B cell (primary cell): ENCODE data around the gene SELP. TPM values are rescaled to one million over a fixed set of nuclear protein-coding genes. Genes with fewer than 3 reads are reported as not detected.

Experiments
- ATAC-seq: fragments of 200-7000 bp; cut with Tn5 transposase; one replicate; pipeline ENCODE4 v1.10.0; 2021; ENCODE audit warnings: low read depth, mild to moderate bottlenecking, moderate number of reproducible peaks, moderate library complexity
- CTCF ChIA-PET: fragments of 350-600 bp; sonication (Branson Sonifier 250); formaldehyde crosslinking; loops from one replicate; lab custom pipeline; 2021; ENCODE audit warnings: antibody characterized with exemption, inconsistent platforms; lab: Charles Lee
- POLR2A ChIA-PET: fragments of 350-600 bp; sonication (Branson Sonifier 250); formaldehyde crosslinking; loops from one replicate; lab custom pipeline; 2021; ENCODE audit warnings: antibody characterized with exemption; lab: Charles Lee
- DNase-seq: peaks from one replicate; pipeline ENCODE4 v3.0.0; 2013
- H2AFZ ChIP-seq: 2 replicates; pipeline ENCODE4 v1.6.1; 2012; ENCODE audit warnings: mild to moderate bottlenecking, low read depth, low read length; ENCODE audit not compliant: insufficient read depth, poor library complexity, severe bottlenecking
- H3K27ac ChIP-seq, 2 donors: 1 replicate in 1 of 2; 2 replicates in 1 of 2; pipeline ENCODE4 v1.5.1; 2012 to 2013; ENCODE audit warnings: low read length in 2 of 2, mild to moderate bottlenecking in 2 of 2, moderate library complexity in 1 of 2
- H3K27me3 ChIP-seq, 4 experiments: fragments of 200-600 bp in 1 of 4; sonication (generic) in 1 of 4; replicated peaks in 1 of 4; 1 replicate in 2 of 4; 2 replicates in 2 of 4; pipeline versions ENCODE4 v1.6.1 to v1.7.0; 2013 to 2016; ENCODE audit warnings: low read length in 3 of 4, mild to moderate bottlenecking in 2 of 4, mixed read lengths in 1 of 4, moderate library complexity in 1 of 4; ENCODE audit not compliant: insufficient read depth in 4 of 4, control insufficient read depth in 3 of 4; ENCODE audit errors: control extremely low read depth in 1 of 4
- H3K36me3 ChIP-seq, 2 experiments: replicated peaks in 1 of 2; 1 replicate in 1 of 2; 2 replicates in 1 of 2; pipeline versions ENCODE4 v1.6.1 to v1.7.1; 2013; ENCODE audit warnings: low read length in 1 of 2; ENCODE audit not compliant: insufficient read depth in 2 of 2, control insufficient read depth in 1 of 2; ENCODE audit errors: control extremely low read depth in 1 of 2, extremely low read depth in 1 of 2
- H3K4me1 ChIP-seq, 2 donors: fragments of 200-600 bp in 1 of 2; sonication (generic) in 1 of 2; 1 replicate in 1 of 2; 2 replicates in 1 of 2; pipeline versions ENCODE4 v1.5.1 to v1.6.1; 2013 to 2017; ENCODE audit warnings: low read length in 2 of 2; ENCODE audit not compliant: control insufficient read depth in 2 of 2, insufficient read depth in 2 of 2
- H3K4me2 ChIP-seq: replicated peaks from 2 replicates; pipeline ENCODE3; 2012; ENCODE audit warnings: mild to moderate bottlenecking, low read depth, low read length; ENCODE audit not compliant: poor library complexity, severe bottlenecking
- H3K4me3 ChIP-seq, 5 experiments: fragments of 200-600 bp in 1 of 5; sonication (generic) in 1 of 5; 1 replicate in 3 of 5; 2 replicates in 2 of 5; pipeline versions ENCODE4 v1.5.1 to v1.7.0; 2011 to 2016; ENCODE audit warnings: low read length in 4 of 5, mild to moderate bottlenecking in 4 of 5, low read depth in 2 of 5, control low read depth in 1 of 5, moderate library complexity in 1 of 5; ENCODE audit not compliant: insufficient read depth in 1 of 5; ENCODE audit errors: control extremely low read depth in 1 of 5, extremely low read depth in 1 of 5
- H3K79me2 ChIP-seq: fragments of 200-600 bp; sonication (generic); one replicate; pipeline ENCODE4 v1.6.0; 2016; ENCODE audit warnings: low read length; ENCODE audit not compliant: control insufficient read depth, insufficient read depth
- H3K9ac ChIP-seq: fragments of 200-600 bp; sonication (generic); 2 replicates; pipeline ENCODE4 v1.6.1; 2017; ENCODE audit warnings: mild to moderate bottlenecking, low read length, moderate library complexity
- H3K9me3 ChIP-seq, 3 donors: one replicate each; pipeline versions ENCODE4 v1.6.1 to v1.7.1; 2013; ENCODE audit warnings: low read length in 2 of 3; ENCODE audit not compliant: control insufficient read depth in 2 of 3, insufficient read depth in 1 of 3; ENCODE audit errors: control extremely low read depth in 1 of 3
- H4K20me1 ChIP-seq: 2 replicates; pipeline ENCODE4 v1.6.0; 2012; ENCODE audit warnings: mild to moderate bottlenecking, low read length; ENCODE audit not compliant: insufficient read depth, control insufficient read depth, poor library complexity, severe bottlenecking
- H3K27ac Mint-ChIP-seq: one replicate; pipeline ENCODE4 v1.8.0; 2021; ENCODE audit warnings: mixed read lengths
- H3K27me3 Mint-ChIP-seq: one replicate; pipeline ENCODE4 v1.8.0; 2021; ENCODE audit warnings: mixed read lengths
- H3K4me1 Mint-ChIP-seq: one replicate; pipeline ENCODE4 v1.8.0; 2021; ENCODE audit warnings: mixed read lengths
- H3K4me3 Mint-ChIP-seq: one replicate; pipeline ENCODE4 v1.8.0; 2021; ENCODE audit warnings: mixed read lengths
- H3K9me3 Mint-ChIP-seq: one replicate; pipeline ENCODE4 v1.8.0; 2022; ENCODE audit warnings: mixed read lengths; ENCODE audit not compliant: insufficient read depth
- CTCF ChIP-seq: fragments of 200-600 bp; IDR thresholded peaks from one replicate; pipeline ENCODE4 v1.8.0; 2022; ENCODE audit warnings: antibody characterized with exemption, mild to moderate bottlenecking
- EZH2 ChIP-seq: IDR thresholded peaks from 2 replicates; pipeline ENCODE4 v1.6.1; 2012; ENCODE audit warnings: borderline replicate concordance, low read depth, mild to moderate bottlenecking, moderate library complexity, low read length; ENCODE audit not compliant: insufficient read depth, poor library complexity, severe bottlenecking
- WGBS: methylation state at CpG from one replicate; pipeline ENCODE4 v1.1.5; 2013; ENCODE audit warnings: missing lambda C conversion rate; ENCODE audit not compliant: insufficient coverage; 5-methylcytosine and 5-hydroxymethylcytosine counted together
- intact Hi-C: fragments of 100-400 bp; cut with micrococcal nuclease; formaldehyde crosslinking; loops from one replicate; pipeline ENCODE4 v1.10.0; 2022
- polyA plus RNA-seq: library from polyadenylated mRNA; depleted of rRNA; stranded (reverse); fragments of >200 nt; gene quantifications from 2 replicates; pipeline ENCODE4 v1.2.3, GENCODE V29; 2012
- total RNA-seq, 2 donors: library from RNA; stranded (reverse); fragments of 120-200 nt in 1 of 2; gene quantifications; 1 replicate in 1 of 2; 2 replicates in 1 of 2; pipeline versions ENCODE4 v1.2.3 to v1.2.4, GENCODE V29; 2013 to 2022

SELP gene
- total and polyA plus RNA-seq, 2 donors (not counting 1 experiment from before 2014, with no cell fraction given): 0.99 to 1.9 TPM

- H3K27ac Mint-ChIP-seq: no peak overlapping the region
- peaks cover 22% of the 10 kb centered on the region for H3K27me3 Mint-ChIP-seq
- no CpG with 5 or more reads among the region's 1 CpG for WGBS
- peaks cover 7% of the 10 kb centered on the region for H3K4me1 Mint-ChIP-seq
- H3K4me2 ChIP-seq: no peak overlapping the region
- no peak for TF ChIP-seq EZH2
- no peak for TF ChIP-seq CTCF
- no peaks in the 10 kb centered on the region for H4K20me1 ChIP-seq
- H3K9me3 Mint-ChIP-seq: no peaks in the 10 kb centered on the region
- ChIA-PET POLR2A (no interaction called here), CTCF (no interaction called here)
- no peaks in the 10 kb centered on the region for H3K36me3 ChIP-seq
- no peak overlapping the region for H3K4me3 ChIP-seq
- H3K9ac ChIP-seq: no peak overlapping the region
- intact Hi-C loops: no loop called here
- ATAC-seq (no peak), DNase-seq (no peak)
- no peaks in the 10 kb centered on the region for H3K9me3 ChIP-seq
- H3K27me3 ChIP-seq: peaks cover 0 to 13% (median 9%) of the 10 kb centered on the region in 4 experiments
- no peak overlapping the region for H3K27ac ChIP-seq
- peaks cover 7 to 9% of the 10 kb centered on the region in 2 donors for H3K4me1 ChIP-seq
- no peak overlapping the region for H2AFZ ChIP-seq
- no peaks in the 10 kb centered on the region for H3K79me2 ChIP-seq
- no peak overlapping the region for H3K4me3 Mint-ChIP-seq
These were observed 41.8 kb downstream of the SELP start for GRCh38 chr1:169588112-169588511.

GRCh38 chr1:169586395-169587255 is 43.3 kb downstream of the SELP start, which contains the start of gene F5:
TSS of gene F5 (minus strand) at chr1:169586481. CDS start at chr1:169586386, 95 bp downstream.
- peak; percentile 75 for DNase-seq
- H3K9me3 ChIP-seq: no peaks in the 10 kb centered on the region
- H3K27ac Mint-ChIP-seq: no peak within 1 kb of the TSS
- no peaks in the 10 kb centered on the region for H3K9me3 Mint-ChIP-seq
- H2AFZ ChIP-seq: peak within 1 kb of the TSS; percentile 52
- peak within 1 kb of the TSS in 3 of 5 experiments; percentile 8 to 22 (median 13) for H3K4me3 ChIP-seq
- TF ChIP-seq CTCF (peak; percentile 73), EZH2 (no peak)
- ATAC-seq: peak; percentile 93
- H3K4me2 ChIP-seq: peak within 1 kb of the TSS; percentile 68
- peaks cover 7% of the 10 kb centered on the region for H3K4me1 Mint-ChIP-seq
- H3K27me3 Mint-ChIP-seq: peaks cover 26% of the 10 kb centered on the region
- peak within 1 kb of the TSS; percentile 69 for H3K4me3 Mint-ChIP-seq
- H3K79me2 ChIP-seq: no peaks in the 10 kb centered on the region
- H3K27me3 ChIP-seq: peaks cover 0 to 13% (median 9%) of the 10 kb centered on the region in 4 experiments
- WGBS: 39% methylated on average over 15 of the region's 15 CpGs
- H3K27ac ChIP-seq: no peak within 1 kb of the TSS
- H3K36me3 ChIP-seq: no peaks in the 10 kb centered on the region
- ChIA-PET CTCF (interaction anchor here (0.7 to 4.5 kb wide), 25 partner anchors 10 to 1244 kb away, joined by 3 to 50 read pairs (median 4); partner anchors contain the start of gene METTL18), POLR2A (no interaction called here)
- H3K4me1 ChIP-seq: peaks cover 7 to 9% of the 10 kb centered on the region in 2 donors
- intact Hi-C loops: loop anchor here (1.0 kb wide), 2 partner anchors 126 to 223 kb away; no protein-coding TSS in a partner anchor
- no peaks in the 10 kb centered on the region for H4K20me1 ChIP-seq
- no peak within 1 kb of the TSS for H3K9ac ChIP-seq
